Endothelial cell of umbilical vein (primary cell): ENCODE data around the gene TMEM94. TPM values are rescaled to one million over a fixed set of nuclear protein-coding genes. Genes with fewer than 3 reads are reported as not detected.

Source experiments
- BruUV-seq: library from RNA; stranded (reverse); fragments of 400-500 nt; replicated peaks from 2 replicates; lab custom pipeline; 2021; lab: Mats Ljungman, UMichigan
- CTCF ChIA-PET: fragments of 300-600, 350-600 bp; sonication (Branson Sonifier 250); formaldehyde crosslinking; loops from one replicate; lab custom pipeline; 2021; ENCODE audit warnings: antibody characterized with exemption, inconsistent platforms; lab: Charles Lee
- POLR2A ChIA-PET: fragments of 300-600, 350-600 bp; sonication (Branson Sonifier 250); formaldehyde crosslinking; loops from one replicate; lab custom pipeline; 2021; ENCODE audit warnings: antibody characterized with exemption, inconsistent platforms; lab: Charles Lee
- DNase-seq: peaks from one replicate; pipeline ENCODE4 v3.0.0-alpha.2; 2011; ENCODE audit warnings: low read depth, low spot score
- FAIRE-seq: peaks from 2 replicates; lab custom pipeline; 2011; peaks lifted over from hg19 to GRCh38; lab: Jason Lieb, UNC
- H2AFZ ChIP-seq: 2 replicates; pipeline ENCODE4 v1.6.0; 2012; ENCODE audit warnings: low read depth, low read length, control low read depth, inconsistent platforms
- H3K27ac ChIP-seq: 2 replicates; pipeline ENCODE4 v1.5.1; 2011; ENCODE audit warnings: low read depth, mild to moderate bottlenecking, control low read depth, low read length, moderate library complexity; ENCODE audit not compliant: insufficient read depth
- H3K27me3 ChIP-seq, 2 experiments: 2 replicates each; pipeline versions ENCODE4 v1.6.0 to v1.6.1; 2011; ENCODE audit warnings: low read length in 2 of 2, mixed read lengths in 1 of 2; ENCODE audit not compliant: control insufficient read depth in 2 of 2, insufficient read depth in 2 of 2
- H3K36me3 ChIP-seq, 2 experiments: 2 replicates in 1 of 2; 3 replicates in 1 of 2; pipeline ENCODE4 v1.5.1; 2011; ENCODE audit warnings: low read length in 2 of 2, mild to moderate bottlenecking in 1 of 2, moderate library complexity in 1 of 2; ENCODE audit not compliant: control insufficient read depth in 2 of 2, insufficient read depth in 2 of 2; ENCODE audit errors: extremely low read depth in 1 of 2
- H3K4me1 ChIP-seq: 3 replicates; pipeline ENCODE4 v1.5.1; 2011; ENCODE audit warnings: mild to moderate bottlenecking, low read length; ENCODE audit not compliant: control insufficient read depth, insufficient read depth; ENCODE audit errors: extremely low read depth
- H3K4me2 ChIP-seq: 2 replicates; pipeline ENCODE4 v1.6.1; 2011; ENCODE audit warnings: low read length, control low read depth, mixed read lengths; ENCODE audit not compliant: insufficient read depth
- H3K4me3 ChIP-seq, 3 experiments: fragments of 200-600 bp in 1 of 3; sonication (generic), shearing (Covaris generic) in 1 of 3; replicated peaks in 1 of 3; 2 replicates each; pipeline ENCODE4 v1.5.1; 2011 to 2016; ENCODE audit warnings: control low read depth in 3 of 3, low read length in 3 of 3, mild to moderate bottlenecking in 2 of 3, inconsistent platforms in 1 of 3, low read depth in 1 of 3, moderate library complexity in 1 of 3; ENCODE audit not compliant: insufficient read depth in 1 of 3
- H3K79me2 ChIP-seq: 2 replicates; pipeline ENCODE4 v1.6.0; 2012; ENCODE audit warnings: low read length, inconsistent platforms; ENCODE audit not compliant: control insufficient read depth, insufficient read depth
- H3K9ac ChIP-seq: replicated peaks from 2 replicates; pipeline ENCODE3; 2011; ENCODE audit warnings: low read length, control low read depth; ENCODE audit not compliant: insufficient read depth; ENCODE audit errors: extremely low read depth
- H3K9me1 ChIP-seq: replicated peaks from 3 replicates; pipeline ENCODE4 v1.6.0; 2011; ENCODE audit warnings: mild to moderate bottlenecking, low read length; ENCODE audit not compliant: control insufficient read depth, insufficient read depth; ENCODE audit errors: extremely low read depth
- H3K9me3 ChIP-seq: replicated peaks from 2 replicates; pipeline ENCODE4 v1.5.1; 2012; ENCODE audit warnings: low read length, inconsistent platforms; ENCODE audit not compliant: control insufficient read depth, insufficient read depth
- H4K20me1 ChIP-seq: replicated peaks from 2 replicates; pipeline ENCODE3; 2011; ENCODE audit warnings: mild to moderate bottlenecking, low read length; ENCODE audit not compliant: control insufficient read depth, insufficient read depth; ENCODE audit errors: extremely low read depth
- EZH2 ChIP-seq: IDR thresholded peaks from 2 replicates; pipeline ENCODE4 v1.6.1; 2012; ENCODE audit warnings: borderline replicate concordance, low read depth, mild to moderate bottlenecking, moderate library complexity, low read length, inconsistent platforms; ENCODE audit not compliant: severe bottlenecking
- FOS ChIP-seq: IDR thresholded peaks from 2 replicates; pipeline ENCODE4 v1.6.1; 2011; ENCODE audit warnings: mild to moderate bottlenecking, low read length, moderate library complexity, borderline replicate concordance; ENCODE audit not compliant: insufficient read depth
- GATA2 ChIP-seq: IDR thresholded peaks from 2 replicates; pipeline ENCODE4 v1.7.0; 2011; ENCODE audit warnings: low read depth, mild to moderate bottlenecking, moderate library complexity, mixed read lengths, low read length; ENCODE audit not compliant: insufficient read length, insufficient read depth
- JUN ChIP-seq: IDR thresholded peaks from 2 replicates; pipeline ENCODE4 v1.6.1; 2011; ENCODE audit warnings: borderline replicate concordance, low read depth; ENCODE audit not compliant: insufficient read length, insufficient read depth
- MYC ChIP-seq: IDR thresholded peaks from one replicate; pipeline ENCODE4 v1.6.1; 2011; ENCODE audit warnings: mild to moderate bottlenecking, low read depth, low read length
- POLR2A ChIP-seq: IDR thresholded peaks from 2 replicates; pipeline ENCODE4 v1.6.1; 2012; ENCODE audit warnings: low read depth, mild to moderate bottlenecking, control low read depth, low read length
- POLR2AphosphoS5 ChIP-seq: IDR thresholded peaks from 2 replicates; pipeline ENCODE4 v1.6.1; 2012; ENCODE audit warnings: low read depth, mild to moderate bottlenecking, control low read depth, low read length, moderate library complexity; ENCODE audit not compliant: insufficient read depth
- dilution Hi-C: fragments of 300-500 bp; cut with MboI; formaldehyde crosslinking; loops from one replicate; pipeline ENCODE4 v1.15.0; 2019; ENCODE audit warnings: low sequenced_read_pairs; ENCODE audit not compliant: extremely low pct_ligation_motif_present
- intact Hi-C: fragments of 100-400 bp; cut with micrococcal nuclease; formaldehyde crosslinking; loops from one replicate; pipeline ENCODE4 v1.10.0; 2022
- polyA plus RNA-seq, 4 experiments: library from polyadenylated mRNA; depleted of rRNA in 3 of 4; stranded (reverse) in 3 of 4; unstranded in 1 of 4; fragments of >200 nt; gene quantifications; 2 replicates each; pipeline versions ENCODE4 v1.2.1 to v1.2.3, GENCODE V29; 2011 to 2012; ENCODE audit warnings: missing spikeins in 1 of 4
- total RNA-seq: library from RNA; stranded (reverse); gene quantifications from 2 replicates; pipeline ENCODE4 v1.2.3, GENCODE V29; 2021
- TF ChIP-seq, protein P1 (sequence below): IDR thresholded peaks from 2 replicates; pipeline ENCODE4 v1.6.1; 2011; ENCODE audit not compliant: insufficient read depth, insufficient read length
- TF ChIP-seq, protein P2 (sequence below), 2 donors: IDR thresholded peaks; 1 replicate in 1 of 2; 2 replicates in 1 of 2; pipeline ENCODE4 v1.5.1; 2011; ENCODE audit warnings: low read length in 2 of 2, mild to moderate bottlenecking in 2 of 2, moderate library complexity in 2 of 2, control low read depth in 1 of 2, inconsistent platforms in 1 of 2, low read depth in 1 of 2; ENCODE audit not compliant: insufficient read depth in 1 of 2; ENCODE audit errors: extremely low read depth in 1 of 2

TMEM94 gene
- total and polyA plus RNA-seq, 2 donors (not counting 3 experiments of a cell fraction or from before 2014, with no cell fraction given): 69.2 to 75.9 TPM

DNA sequence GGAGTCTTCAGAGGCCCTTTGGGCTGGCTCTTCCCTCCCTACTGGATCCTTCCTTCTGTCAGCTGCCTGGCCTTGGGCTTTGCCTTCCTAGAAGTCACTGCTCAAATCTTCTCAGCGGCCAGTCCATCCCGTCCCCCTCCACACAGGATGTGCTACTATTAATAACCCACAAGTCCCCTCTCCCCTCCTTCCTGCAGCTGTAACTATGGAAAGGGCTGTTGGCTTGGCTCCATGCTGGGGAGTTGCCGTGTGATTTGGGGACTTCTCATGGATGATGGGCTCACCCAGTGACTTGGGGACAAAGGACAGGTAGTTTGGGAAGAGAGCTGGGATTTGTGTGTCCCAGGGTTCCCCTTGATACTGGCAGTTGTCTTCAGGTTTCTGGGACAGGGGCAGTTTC is 19.4 kb downstream of the TMEM94 start:
- TF ChIP-seq POLR2AphosphoS5 (no peak), JUN (no peak), GATA2 (no peak)
- Histone ChIP-seq H2AFZ (no peak overlapping the region), H3K9me3 (no peaks in the 10 kb centered on the region), H3K4me1 (peaks cover 11% of the 10 kb centered on the region), H3K36me3 (peaks cover 0 to 8% of the 10 kb centered on the region in 2 experiments), H3K4me2 (no peak overlapping the region), H3K9ac (no peak overlapping the region), H3K79me2 (no peaks in the 10 kb centered on the region), H3K27me3 (no peaks in the 10 kb centered on the region), H4K20me1 (no peaks in the 10 kb centered on the region), H3K4me3 (no peak overlapping the region), H3K27ac (no peak overlapping the region), H3K9me1 (no peaks in the 10 kb centered on the region)
- intact Hi-C loops: loop anchor here (2.0 kb wide), 1 partner anchor 49 kb away; no protein-coding TSS in a partner anchor
- DNase-seq (peak; percentile 51), FAIRE-seq (peak; percentile 49)
- POLR2A ChIA-PET: no interaction called here
- no TSS peak for BruUV-seq
- dilution Hi-C loops: no loop called here
- CTCF ChIA-PET: interaction anchor here (1.1 kb wide), 2 partner anchors 8 to 113 kb away, joined by 3 read pairs; no protein-coding TSS in a partner anchor

DNA sequence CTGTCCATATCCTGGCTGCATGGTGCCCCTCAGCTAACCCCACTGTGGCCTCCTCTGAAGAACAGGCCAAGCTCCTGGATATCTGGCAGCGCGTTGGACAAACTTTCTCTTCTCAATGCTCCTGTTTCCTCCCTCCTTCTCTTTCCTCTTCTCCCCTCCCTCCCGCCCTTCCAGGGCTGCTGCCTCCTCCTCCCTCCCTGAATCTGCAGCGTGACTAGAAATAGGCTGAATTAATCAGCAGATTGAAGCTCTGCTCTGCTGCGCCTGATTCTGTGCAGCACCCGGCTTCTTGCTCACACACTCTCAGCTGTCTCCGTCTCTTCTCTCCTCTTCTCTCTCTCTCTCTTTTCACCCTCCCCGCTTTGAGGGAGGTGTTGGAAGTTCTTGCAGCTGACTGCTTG is 19.8 kb downstream of the TMEM94 start:
- no peak overlapping the region for H3K4me2 ChIP-seq
- peaks cover 0 to 8% of the 10 kb centered on the region in 2 experiments for H3K36me3 ChIP-seq
- dilution Hi-C loops (no loop called here), intact Hi-C loops (loop anchor here (2.0 kb wide), 1 partner anchor 49 kb away; no protein-coding TSS in a partner anchor)
- CTCF ChIA-PET: interaction anchor here (0.9 to 1.3 kb wide), 5 partner anchors 8 to 112 kb away, joined by 3 to 4 read pairs (median 3); no protein-coding TSS in a partner anchor
- FAIRE-seq: peak; percentile 69
- no peak for TF ChIP-seq JUN
- no peak for TF ChIP-seq EZH2
- no peak for TF ChIP-seq POLR2A
- no peak for TF ChIP-seq FOS
- TF ChIP-seq, protein P1, sequence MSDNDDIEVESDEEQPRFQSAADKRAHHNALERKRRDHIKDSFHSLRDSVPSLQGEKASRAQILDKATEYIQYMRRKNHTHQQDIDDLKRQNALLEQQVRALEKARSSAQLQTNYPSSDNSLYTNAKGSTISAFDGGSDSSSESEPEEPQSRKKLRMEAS: no peak
- TF ChIP-seq POLR2AphosphoS5: no peak
- TF ChIP-seq, protein P2, sequence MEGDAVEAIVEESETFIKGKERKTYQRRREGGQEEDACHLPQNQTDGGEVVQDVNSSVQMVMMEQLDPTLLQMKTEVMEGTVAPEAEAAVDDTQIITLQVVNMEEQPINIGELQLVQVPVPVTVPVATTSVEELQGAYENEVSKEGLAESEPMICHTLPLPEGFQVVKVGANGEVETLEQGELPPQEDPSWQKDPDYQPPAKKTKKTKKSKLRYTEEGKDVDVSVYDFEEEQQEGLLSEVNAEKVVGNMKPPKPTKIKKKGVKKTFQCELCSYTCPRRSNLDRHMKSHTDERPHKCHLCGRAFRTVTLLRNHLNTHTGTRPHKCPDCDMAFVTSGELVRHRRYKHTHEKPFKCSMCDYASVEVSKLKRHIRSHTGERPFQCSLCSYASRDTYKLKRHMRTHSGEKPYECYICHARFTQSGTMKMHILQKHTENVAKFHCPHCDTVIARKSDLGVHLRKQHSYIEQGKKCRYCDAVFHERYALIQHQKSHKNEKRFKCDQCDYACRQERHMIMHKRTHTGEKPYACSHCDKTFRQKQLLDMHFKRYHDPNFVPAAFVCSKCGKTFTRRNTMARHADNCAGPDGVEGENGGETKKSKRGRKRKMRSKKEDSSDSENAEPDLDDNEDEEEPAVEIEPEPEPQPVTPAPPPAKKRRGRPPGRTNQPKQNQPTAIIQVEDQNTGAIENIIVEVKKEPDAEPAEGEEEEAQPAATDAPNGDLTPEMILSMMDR (IDR thresholded peaks at IDR 0.05; ENCODE audit: extremely low read depth in 1 of 2, insufficient read depth in 1 of 2, low read depth in 1 of 2, low read length in 2 of 2): no peak
- no peak for TF ChIP-seq MYC
- TF ChIP-seq GATA2: no peak
- no peak overlapping the region for H3K9ac ChIP-seq
- H4K20me1 ChIP-seq: no peaks in the 10 kb centered on the region
- peak; percentile 13 for DNase-seq
- no TSS peak for BruUV-seq
- no peaks in the 10 kb centered on the region for H3K79me2 ChIP-seq
- no peak overlapping the region for H2AFZ ChIP-seq
- no peak overlapping the region for H3K4me3 ChIP-seq
- H3K27ac ChIP-seq: no peak overlapping the region
- H3K9me3 ChIP-seq: no peaks in the 10 kb centered on the region
- no peaks in the 10 kb centered on the region for H3K27me3 ChIP-seq
- H3K9me1 ChIP-seq: no peaks in the 10 kb centered on the region
- peaks cover 11% of the 10 kb centered on the region for H3K4me1 ChIP-seq
- POLR2A ChIA-PET: no interaction called here
